Measurements from ENCODE around the gene GPD1L. TPM values are rescaled to one million over a fixed set of nuclear protein-coding genes. Genes with fewer than 3 reads are reported as not detected.
"Not testable (repeated sequence)": the region's sequence is repeated elsewhere in the genome, so short reads cannot be mapped to it uniquely, and the experiment has no call there.

GPD1L gene
- total and polyA plus RNA-seq, 10 of the 15 experiments (the other 5 are each of a cell fraction or from before 2014, with no cell fraction given): 0.77 to 4.8 (median 3.9) TPM

DNA sequence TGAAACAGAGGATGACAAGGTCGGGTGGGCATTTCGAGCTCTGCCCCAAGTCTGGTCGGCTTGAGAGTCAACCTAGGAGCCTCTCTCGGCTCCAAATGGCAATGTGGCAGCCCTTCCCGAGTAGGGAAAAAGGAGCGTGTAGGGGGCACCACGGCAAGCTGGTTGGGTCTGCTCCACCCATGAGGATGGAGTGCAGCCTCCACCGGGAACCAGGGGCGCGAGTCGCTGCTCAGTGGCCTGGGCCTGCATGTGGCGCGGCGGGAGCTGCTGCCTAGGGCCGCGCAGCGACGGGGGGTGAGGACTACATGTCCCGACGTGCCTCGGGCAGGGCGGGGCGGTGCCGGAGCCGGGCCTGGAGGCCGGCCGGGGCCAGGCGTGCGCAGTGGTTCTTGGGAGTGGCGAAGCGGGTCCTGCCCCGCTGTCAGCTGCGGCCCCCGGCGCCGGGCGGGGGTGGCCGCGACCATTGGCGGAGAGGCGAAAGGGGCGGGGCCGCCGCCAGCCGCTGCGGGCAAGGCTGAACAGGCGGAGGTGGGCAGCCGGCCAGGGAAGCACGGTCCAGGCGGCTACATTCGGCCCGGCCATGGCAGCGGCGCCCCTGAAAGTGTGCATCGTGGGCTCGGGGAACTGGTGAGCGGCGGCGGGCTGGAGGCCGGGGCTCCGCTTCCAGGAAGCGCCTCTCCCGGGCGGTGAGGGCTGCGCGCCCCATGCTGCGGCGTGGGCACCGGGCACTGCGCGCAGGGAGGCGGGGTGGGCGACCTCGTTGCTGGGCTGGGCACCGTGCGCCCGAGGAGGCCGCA is at the start of gene GPD1L (continued):
- TF ChIP-seq STAT1 (conservative IDR thresholded peaks at IDR 0.05) (no peak), MXI1 (IDR thresholded peaks at IDR 0.05; ENCODE audit: low read depth, low read length) (no peak), RB1 (IDR thresholded peaks at IDR 0.05; ENCODE audit: borderline replicate concordance) (peak; percentile 44; the same call in 1 of the 2 replicates), BCL11A (IDR thresholded peaks at IDR 0.05; ENCODE audit: low read depth, low read length) (no peak), SREBF2 (IDR thresholded peaks at IDR 0.05; ENCODE audit: low read length) (no peak), IKZF1 (conservative IDR thresholded peaks at IDR 0.05) (peak; percentile 88), NFYB (IDR thresholded peaks at IDR 0.05; ENCODE audit: insufficient read depth, low read depth, low read length) (0 out of 2 replicates have a peak, but pooled peaks have one; percentile 15), BHLHE40 (IDR thresholded peaks at IDR 0.05; ENCODE audit: borderline replicate concordance in 1 of 2, low read depth in 2 of 2, low read length in 1 of 2) (peak in 1 of 2 experiments; percentile 80; a peak in 2 of 4 replicates), NRF1 (conservative IDR thresholded peaks at IDR 0.05; ENCODE audit: low read depth, low read length) (peak; percentile 58), EP300 (IDR thresholded peaks at IDR 0.05; ENCODE audit: borderline replicate concordance in 1 of 2, control insufficient read depth in 1 of 2, low read depth in 2 of 2, low read length in 2 of 2) (no peak), HDAC2 (IDR thresholded peaks at IDR 0.05) (no peak), ZNF207 (IDR thresholded peaks at IDR 0.05; ENCODE audit: borderline replicate concordance) (peak; percentile 63; the same call in 1 of the 2 replicates)
- TF ChIP-seq, protein P1, sequence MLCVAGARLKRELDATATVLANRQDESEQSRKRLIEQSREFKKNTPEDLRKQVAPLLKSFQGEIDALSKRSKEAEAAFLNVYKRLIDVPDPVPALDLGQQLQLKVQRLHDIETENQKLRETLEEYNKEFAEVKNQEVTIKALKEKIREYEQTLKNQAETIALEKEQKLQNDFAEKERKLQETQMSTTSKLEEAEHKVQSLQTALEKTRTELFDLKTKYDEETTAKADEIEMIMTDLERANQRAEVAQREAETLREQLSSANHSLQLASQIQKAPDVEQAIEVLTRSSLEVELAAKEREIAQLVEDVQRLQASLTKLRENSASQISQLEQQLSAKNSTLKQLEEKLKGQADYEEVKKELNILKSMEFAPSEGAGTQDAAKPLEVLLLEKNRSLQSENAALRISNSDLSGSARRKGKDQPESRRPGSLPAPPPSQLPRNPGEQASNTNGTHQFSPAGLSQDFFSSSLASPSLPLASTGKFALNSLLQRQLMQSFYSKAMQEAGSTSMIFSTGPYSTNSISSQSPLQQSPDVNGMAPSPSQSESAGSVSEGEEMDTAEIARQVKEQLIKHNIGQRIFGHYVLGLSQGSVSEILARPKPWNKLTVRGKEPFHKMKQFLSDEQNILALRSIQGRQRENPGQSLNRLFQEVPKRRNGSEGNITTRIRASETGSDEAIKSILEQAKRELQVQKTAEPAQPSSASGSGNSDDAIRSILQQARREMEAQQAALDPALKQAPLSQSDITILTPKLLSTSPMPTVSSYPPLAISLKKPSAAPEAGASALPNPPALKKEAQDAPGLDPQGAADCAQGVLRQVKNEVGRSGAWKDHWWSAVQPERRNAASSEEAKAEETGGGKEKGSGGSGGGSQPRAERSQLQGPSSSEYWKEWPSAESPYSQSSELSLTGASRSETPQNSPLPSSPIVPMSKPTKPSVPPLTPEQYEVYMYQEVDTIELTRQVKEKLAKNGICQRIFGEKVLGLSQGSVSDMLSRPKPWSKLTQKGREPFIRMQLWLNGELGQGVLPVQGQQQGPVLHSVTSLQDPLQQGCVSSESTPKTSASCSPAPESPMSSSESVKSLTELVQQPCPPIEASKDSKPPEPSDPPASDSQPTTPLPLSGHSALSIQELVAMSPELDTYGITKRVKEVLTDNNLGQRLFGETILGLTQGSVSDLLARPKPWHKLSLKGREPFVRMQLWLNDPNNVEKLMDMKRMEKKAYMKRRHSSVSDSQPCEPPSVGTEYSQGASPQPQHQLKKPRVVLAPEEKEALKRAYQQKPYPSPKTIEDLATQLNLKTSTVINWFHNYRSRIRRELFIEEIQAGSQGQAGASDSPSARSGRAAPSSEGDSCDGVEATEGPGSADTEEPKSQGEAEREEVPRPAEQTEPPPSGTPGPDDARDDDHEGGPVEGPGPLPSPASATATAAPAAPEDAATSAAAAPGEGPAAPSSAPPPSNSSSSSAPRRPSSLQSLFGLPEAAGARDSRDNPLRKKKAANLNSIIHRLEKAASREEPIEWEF (IDR thresholded peaks at IDR 0.05; ENCODE audit: insufficient replicate concordance, low read depth, low read length): no peak

DNA sequence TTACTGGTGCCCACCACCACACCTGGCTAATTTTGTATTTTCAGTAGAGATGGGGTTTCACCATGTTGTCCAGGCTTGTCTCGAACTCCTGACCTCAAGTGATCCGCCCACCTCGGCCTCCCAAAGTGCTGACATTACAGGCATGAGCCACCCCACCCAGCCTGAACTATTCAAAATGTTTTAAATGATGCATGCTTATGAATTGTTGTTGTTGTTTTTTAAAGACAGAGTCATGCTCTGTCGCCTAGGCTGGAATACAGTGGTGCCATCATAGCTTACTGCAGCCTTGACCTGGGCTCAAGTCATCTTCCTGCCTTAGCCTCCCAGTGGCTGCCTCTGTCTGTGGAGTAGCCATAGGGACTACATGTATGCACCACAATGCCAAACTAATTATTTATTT is 48.0 kb upstream of the GPD1L start:
- ATAC-seq; H3K9ac ChIP-seq (ENCODE audit: control insufficient read depth, insufficient read depth, low read length); H3K4me2 ChIP-seq (ENCODE audit: control insufficient read depth, insufficient read depth); H3K4me1 ChIP-seq (ENCODE audit: control insufficient read depth, insufficient read depth, low read length); in situ Hi-C loops (cut with MboI); H2AFZ ChIP-seq (ENCODE audit: control insufficient read depth, low read depth, low read length); intact Hi-C loops (cut with micrococcal nuclease; ENCODE audit: unreplicated experiment); H4K20me1 ChIP-seq (ENCODE audit: control insufficient read depth, insufficient read depth); H3K27ac ChIP-seq (ENCODE audit: control insufficient read depth, insufficient read depth); DNase-seq (ENCODE audit: low read depth, low spot score); H3K79me2 ChIP-seq (ENCODE audit: control insufficient read depth, insufficient read depth, low read length); H3K27me3 ChIP-seq (replicated peaks in 1 of 2; ENCODE audit: control insufficient read depth in 2 of 2, insufficient read depth in 2 of 2, low read length in 1 of 2); FAIRE-seq; H3K36me3 ChIP-seq (ENCODE audit: control insufficient read depth in 2 of 2, insufficient read depth in 2 of 2, low read length in 1 of 2); POLR2A ChIA-PET; H3K9me3 ChIP-seq (replicated peaks; ENCODE audit: control insufficient read depth, insufficient read depth, low read length); RAD21 ChIA-PET (ENCODE audit: unreplicated experiment); CTCF ChIA-PET; SMC1A ChIA-PET (ENCODE audit: uncharacterized antibody, unreplicated experiment); BruUV-seq (replicated peaks); H3K4me3 ChIP-seq: not testable (repeated sequence)
- WGBS (ENCODE audit: insufficient coverage, insufficient replicate concordance, low lambda C conversion rate, missing lambda C conversion rate): 40% methylated on average over 4 of the region's 4 CpGs

Data from GM12878 (cell line).